Brain pericyte (primary cell): ENCODE measurements around the gene OCA2.
"Not testable (repeated sequence)": the region's sequence is repeated elsewhere in the genome, so short reads cannot be mapped to it uniquely, and the experiment has no call there.

ENCODE experiments used
- DNase-seq: peaks from one replicate; pipeline ENCODE4 v3.0.0-alpha.2; 2012; ENCODE audit warnings: low read depth, low spot score

OCA2 gene

DNA sequence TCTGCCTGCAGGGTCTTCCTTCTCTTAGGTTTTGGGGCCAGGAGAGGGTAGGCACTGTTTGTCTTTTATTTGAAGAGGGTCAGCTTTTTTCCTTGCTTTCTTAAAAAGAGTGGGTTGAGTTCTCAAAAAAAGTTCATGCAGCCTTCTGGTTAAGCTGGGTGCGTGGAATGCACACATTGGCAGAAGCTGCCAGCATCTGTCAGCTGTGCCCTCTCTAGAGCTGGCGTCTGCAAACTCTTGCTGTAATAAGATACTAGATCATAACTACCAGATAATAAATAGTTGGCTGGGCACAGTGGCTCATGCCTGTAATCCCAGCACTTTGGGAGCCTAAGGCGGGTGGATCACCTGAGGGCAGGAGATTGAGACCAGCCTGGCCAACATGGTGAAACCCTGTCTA lies 373.4 kb downstream of the OCA2 start:
- no peak for DNase-seq

DNA sequence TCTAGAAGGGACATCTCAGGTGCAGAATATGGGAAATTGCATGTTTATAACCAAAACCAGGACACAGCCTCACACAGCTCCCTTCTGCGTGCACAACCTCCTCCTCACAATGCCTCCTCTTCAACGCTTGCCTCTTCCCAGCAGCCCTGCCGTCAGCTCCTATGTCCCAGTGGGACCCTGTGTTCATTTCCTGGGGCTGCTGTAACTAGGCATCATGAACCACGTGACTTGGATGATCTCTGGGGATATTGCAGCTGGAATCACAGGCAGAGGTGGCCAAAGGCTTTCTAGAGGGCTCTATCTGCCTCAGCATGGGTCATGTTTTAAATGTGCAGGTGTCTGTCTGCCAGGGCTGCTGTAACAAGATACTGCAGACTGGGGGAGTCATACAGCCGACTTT lies 375.3 kb downstream of the OCA2 start:
- no peak for DNase-seq

DNA sequence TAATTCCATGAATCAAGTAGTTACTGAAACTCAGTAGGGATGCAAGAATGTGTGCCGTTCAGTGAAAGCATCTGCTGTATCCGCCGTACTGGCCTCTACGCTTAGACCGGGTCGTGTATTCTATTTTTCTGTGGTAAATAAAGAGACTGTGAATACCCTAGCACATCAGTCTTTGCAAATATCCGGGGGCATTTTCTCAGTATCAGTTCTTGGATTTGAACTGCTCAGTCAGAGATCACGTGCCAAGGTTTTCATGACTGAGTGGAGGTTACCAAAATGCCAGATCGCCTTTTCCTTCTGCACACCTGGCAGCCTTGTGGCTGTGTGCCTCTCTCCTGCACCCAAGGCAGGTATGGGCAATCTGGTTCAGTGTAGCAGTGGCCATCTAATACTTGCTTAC lies 377.0 kb downstream of the OCA2 start:
- no peak for DNase-seq

DNA sequence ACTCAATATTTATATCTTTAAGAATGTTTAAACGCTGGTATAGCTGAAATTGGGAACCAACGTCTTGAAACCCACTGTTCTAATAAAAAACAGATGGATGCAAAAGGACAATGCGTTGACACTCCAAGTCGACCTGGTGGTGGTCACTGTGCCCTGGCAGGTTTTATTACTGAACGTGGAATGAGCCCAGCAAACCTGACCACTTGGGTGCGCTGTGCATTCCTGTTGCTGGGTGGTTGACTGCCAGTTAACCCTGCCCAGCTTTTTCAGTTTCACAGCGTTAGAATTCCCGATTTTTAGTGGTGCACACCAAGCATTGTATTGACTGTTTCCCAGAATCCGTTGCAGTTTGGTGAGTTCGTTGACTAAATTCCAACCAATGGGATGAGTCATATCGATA lies 384.4 kb downstream of the OCA2 start:
- no peak for DNase-seq

DNA sequence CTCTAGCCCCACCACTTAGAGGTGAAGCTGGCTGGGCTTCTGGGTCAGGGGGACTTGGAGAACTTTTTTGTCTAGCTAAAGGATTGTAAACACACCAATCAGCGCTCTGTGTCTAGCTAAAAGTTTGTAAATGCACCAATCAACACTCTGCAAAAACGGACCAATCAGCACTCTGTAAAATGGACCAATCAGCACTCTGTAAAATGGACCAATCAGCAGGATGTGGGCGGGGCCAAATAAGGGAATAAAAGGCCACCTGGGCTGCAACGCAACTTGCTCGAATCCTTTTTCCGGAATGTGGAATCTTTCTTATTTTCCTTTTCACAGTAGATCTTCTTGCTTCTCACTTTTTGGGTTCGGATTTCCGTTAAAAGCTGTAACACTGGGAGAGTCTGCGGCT lies 385.3 kb downstream of the OCA2 start:
- not testable (repeated sequence) for DNase-seq

DNA sequence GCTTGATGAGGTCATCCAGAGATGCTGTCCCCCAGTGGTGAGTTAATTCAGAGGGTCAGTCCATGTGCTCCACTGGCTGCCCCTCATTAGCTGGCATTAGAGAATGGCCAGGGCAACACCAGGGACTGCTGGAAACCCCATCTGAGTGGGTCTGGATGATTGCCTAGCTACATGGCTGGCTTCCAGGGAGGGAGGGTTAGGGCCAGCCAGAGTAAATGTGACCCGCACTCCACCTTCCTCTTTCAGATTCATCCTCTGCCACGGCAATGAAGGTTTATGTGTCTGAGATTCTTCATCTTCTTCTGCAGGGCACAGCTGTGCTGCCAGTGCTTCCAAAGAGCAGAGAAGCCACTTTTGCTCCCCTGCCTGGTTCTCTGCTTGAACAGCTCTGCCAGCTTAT lies 391.9 kb downstream of the OCA2 start:
- no peak for DNase-seq

DNA sequence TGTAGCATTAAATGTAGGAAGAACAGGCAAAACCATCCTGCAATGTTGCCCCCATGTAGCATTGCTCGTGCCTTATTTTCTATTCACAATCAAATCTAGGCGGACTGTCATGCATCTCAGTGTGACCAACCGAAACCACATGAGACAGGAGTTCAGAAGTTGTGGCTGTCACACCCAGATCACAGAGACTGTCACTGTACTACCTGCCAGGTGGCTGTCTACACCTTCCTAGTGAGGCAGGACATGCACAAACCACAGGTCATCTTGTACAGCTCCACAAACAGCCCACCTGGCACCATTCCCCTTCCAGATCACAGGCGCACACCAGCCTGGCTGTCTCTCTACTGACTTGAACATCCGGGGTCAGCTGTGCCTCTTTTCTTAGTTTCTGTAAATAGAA lies 392.8 kb downstream of the OCA2 start:
- DNase-seq = no peak

DNA sequence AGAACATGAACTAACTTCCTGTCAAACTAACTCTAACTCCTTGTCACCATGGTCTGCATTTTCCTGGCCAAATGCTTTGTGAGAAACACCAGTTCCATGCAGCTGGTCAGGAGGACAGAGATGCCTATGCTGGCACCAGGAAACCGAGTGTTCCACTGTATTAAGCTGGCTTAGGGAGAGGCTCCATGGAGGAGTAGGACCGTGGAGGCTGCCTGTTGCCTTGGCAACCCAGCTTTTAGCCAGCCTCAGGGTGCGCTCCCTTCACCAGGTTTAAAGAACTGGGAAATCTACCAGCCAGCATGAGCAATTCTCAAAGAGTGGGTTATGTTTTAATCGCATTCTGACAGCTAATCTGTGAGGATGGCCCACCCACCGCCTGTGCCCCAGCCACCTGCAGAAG lies 394.1 kb downstream of the OCA2 start:
- DNase-seq = no peak
